ENCODE data around the gene PDE6G.

PDE6G gene

DNA sequence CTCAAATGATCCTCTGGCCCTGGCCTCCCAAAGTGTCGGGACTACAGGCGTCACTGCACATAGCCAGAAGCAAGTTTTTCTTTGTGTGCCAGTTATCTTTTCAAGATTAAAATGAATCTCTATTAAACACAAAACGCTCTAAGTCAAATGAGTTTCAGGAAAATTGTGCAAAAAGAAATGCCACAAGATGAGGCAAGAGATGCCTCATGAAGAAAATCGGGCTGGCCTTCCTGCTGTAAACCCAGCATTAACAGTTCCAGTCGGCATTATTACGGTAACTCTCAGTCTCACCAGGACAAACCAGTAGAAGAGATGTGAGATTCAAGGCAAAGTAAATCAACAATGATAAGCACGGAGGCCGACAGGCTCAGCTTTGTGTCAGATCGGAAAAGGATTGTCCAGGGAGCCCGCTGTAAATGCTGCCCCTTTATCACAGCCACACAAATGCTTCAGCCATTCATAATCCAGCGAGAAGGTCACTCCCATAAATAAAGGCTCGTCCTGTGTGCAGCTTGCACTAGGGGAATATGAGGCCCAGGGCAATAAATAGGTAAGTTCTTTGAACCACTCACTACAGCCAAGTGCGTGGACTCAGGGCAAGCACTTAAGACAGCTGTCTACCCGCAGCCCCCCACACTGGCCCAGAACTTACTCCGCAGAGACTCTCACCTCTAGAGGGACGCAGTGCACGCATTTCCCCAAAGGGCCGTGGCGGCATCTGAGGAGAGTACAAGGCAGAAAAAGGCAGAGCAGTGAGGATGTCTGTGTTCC lies 46.6 kb downstream of the PDE6G start:
- H3K9me3 ChIP-seq (ENCODE audit: control insufficient read depth, low read length): no peaks in the 10 kb centered on the region
- H3K27ac ChIP-seq (ENCODE audit: insufficient read depth, low read length, poor library complexity, severe bottlenecking): no peak overlapping the region
- H3K4me3 ChIP-seq (ENCODE audit: insufficient read depth, low read depth, low read length, poor library complexity, severe bottlenecking): no peak overlapping the region
- H3K4me1 ChIP-seq (ENCODE audit: control insufficient read depth, insufficient read depth, low read length, poor library complexity, severe bottlenecking): no peaks in the 10 kb centered on the region
- peaks cover 60% of the 10 kb centered on the region for H3K36me3 ChIP-seq (ENCODE audit: control insufficient read depth, insufficient read depth, low read length)
- no peak for DNase-seq
- no peaks in the 10 kb centered on the region for H3K27me3 ChIP-seq (replicated peaks; ENCODE audit: control insufficient read depth, insufficient read depth, low read length, poor library complexity, severe bottlenecking)

DNA sequence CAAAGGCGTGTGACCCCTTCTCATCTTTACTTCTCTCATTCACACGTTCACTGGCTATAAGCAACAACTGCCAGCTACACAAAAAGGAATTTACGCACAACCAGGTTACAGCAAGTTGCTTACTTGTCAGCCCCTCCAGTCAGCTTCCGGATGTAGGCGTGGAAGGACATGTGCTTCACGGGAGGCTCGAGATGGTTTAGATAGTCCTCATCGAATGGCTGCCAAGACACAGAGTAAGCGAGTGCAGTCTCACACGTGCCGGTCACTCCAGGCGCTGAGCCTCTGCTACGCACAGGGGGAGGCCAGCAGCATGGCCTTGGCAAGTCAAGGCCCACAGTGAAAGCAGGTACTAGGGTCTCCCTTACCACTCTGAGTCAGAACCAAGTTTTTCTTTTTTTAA lies 47.7 kb downstream of the PDE6G start:
- Histone ChIP-seq H3K36me3 (ENCODE audit: control insufficient read depth, insufficient read depth, low read length) (peaks cover 70% of the 10 kb centered on the region), H3K27me3 (replicated peaks; ENCODE audit: control insufficient read depth, insufficient read depth, low read length, poor library complexity, severe bottlenecking) (no peaks in the 10 kb centered on the region), H3K4me3 (ENCODE audit: insufficient read depth, low read depth, low read length, poor library complexity, severe bottlenecking) (no peak overlapping the region), H3K27ac (ENCODE audit: insufficient read depth, low read length, poor library complexity, severe bottlenecking) (no peak overlapping the region), H3K4me1 (ENCODE audit: control insufficient read depth, insufficient read depth, low read length, poor library complexity, severe bottlenecking) (no peaks in the 10 kb centered on the region), H3K9me3 (ENCODE audit: control insufficient read depth, low read length) (no peaks in the 10 kb centered on the region)
- no peak for DNase-seq

DNA sequence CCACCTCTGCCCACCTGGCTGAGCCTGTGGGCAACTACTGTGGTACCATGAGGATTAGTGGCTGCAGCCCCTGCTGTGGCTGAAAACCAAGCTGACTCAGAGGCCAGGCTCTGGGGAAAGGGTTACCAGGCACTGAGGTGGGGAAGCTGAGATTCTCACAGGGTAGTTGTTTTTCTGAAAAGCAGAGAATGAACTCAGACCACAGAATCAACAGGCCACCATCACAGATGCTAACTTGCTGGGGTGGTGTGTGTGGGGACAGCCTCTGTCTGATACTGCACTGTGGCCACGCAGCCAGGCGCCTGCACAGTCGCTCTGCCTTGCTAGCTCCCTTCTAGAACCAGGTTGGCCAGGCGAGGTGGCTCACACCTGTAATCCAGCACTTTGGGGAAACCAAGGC lies 48.3 kb downstream of the PDE6G start:
- Histone ChIP-seq H3K9me3 (ENCODE audit: control insufficient read depth, low read length) (no peaks in the 10 kb centered on the region), H3K27ac (ENCODE audit: insufficient read depth, low read length, poor library complexity, severe bottlenecking) (no peak overlapping the region), H3K36me3 (ENCODE audit: control insufficient read depth, insufficient read depth, low read length) (peaks cover 69% of the 10 kb centered on the region), H3K4me3 (ENCODE audit: insufficient read depth, low read depth, low read length, poor library complexity, severe bottlenecking) (no peak overlapping the region), H3K27me3 (replicated peaks; ENCODE audit: control insufficient read depth, insufficient read depth, low read length, poor library complexity, severe bottlenecking) (no peaks in the 10 kb centered on the region), H3K4me1 (ENCODE audit: control insufficient read depth, insufficient read depth, low read length, poor library complexity, severe bottlenecking) (no peaks in the 10 kb centered on the region)
- DNase-seq: no peak

DNA sequence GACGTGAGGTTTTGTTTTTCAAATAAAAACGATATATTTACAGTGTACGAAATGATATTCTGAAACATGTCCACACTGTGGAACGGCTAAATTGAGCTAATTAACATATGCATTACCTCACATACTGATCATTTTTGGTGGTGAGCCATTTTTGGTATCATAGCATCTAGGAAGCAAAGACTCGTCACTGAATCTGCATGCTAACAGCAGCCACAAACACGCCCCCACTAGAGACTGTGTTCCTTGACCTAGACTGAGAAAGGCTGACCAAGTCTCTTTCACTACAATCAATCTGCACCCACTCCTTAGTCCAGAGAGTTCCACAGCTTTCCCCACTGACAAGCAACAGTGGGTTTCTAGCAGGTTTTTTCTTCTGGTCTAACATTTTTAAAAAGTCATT lies 48.9 kb downstream of the PDE6G start:
- no peak for DNase-seq
- Histone ChIP-seq H3K27me3 (replicated peaks; ENCODE audit: control insufficient read depth, insufficient read depth, low read length, poor library complexity, severe bottlenecking) (no peaks in the 10 kb centered on the region), H3K4me1 (ENCODE audit: control insufficient read depth, insufficient read depth, low read length, poor library complexity, severe bottlenecking) (no peaks in the 10 kb centered on the region), H3K27ac (ENCODE audit: insufficient read depth, low read length, poor library complexity, severe bottlenecking) (no peak overlapping the region), H3K4me3 (ENCODE audit: insufficient read depth, low read depth, low read length, poor library complexity, severe bottlenecking) (no peak overlapping the region), H3K36me3 (ENCODE audit: control insufficient read depth, insufficient read depth, low read length) (peaks cover 66% of the 10 kb centered on the region), H3K9me3 (ENCODE audit: control insufficient read depth, low read length) (no peaks in the 10 kb centered on the region)

DNA sequence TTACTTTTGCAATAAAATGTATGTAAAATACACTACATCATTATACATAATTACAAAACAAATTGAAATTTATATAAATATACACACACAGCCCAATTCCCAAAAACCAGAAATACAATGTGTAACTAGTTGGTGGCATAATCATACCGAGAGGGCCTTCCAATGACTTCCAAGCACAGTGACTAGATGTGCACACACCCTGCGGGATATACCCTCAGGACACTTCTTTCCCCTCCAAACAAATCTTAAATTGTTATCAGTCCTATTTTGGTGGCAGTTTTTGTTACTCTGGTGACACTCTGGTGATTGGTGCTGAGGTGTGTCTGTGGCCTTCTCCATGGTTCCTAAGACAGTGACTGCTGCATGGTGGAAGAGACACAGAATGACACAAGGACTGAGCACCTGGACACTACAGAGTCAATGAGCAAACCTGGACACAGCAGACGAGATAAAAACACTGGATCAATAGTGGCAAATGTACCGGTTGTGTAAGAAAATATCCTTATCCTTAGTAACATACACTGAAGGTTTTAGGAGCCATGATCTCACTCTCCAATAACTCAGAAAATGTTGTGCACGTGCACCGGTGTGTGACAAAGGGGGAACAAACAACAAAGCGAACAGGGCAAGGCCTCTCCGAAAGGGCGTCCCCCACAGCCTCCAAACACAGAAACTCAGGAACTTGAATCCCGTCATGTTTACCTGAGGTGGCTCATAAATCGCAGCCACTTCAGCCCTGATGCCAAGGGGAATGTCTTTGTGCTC lies 52.3 kb downstream of the PDE6G start:
- H3K36me3 ChIP-seq (ENCODE audit: control insufficient read depth, insufficient read depth, low read length): peaks cover 61% of the 10 kb centered on the region
- no peaks in the 10 kb centered on the region for H3K9me3 ChIP-seq (ENCODE audit: control insufficient read depth, low read length)
- no peak overlapping the region for H3K27ac ChIP-seq (ENCODE audit: insufficient read depth, low read length, poor library complexity, severe bottlenecking)
- H3K27me3 ChIP-seq (replicated peaks; ENCODE audit: control insufficient read depth, insufficient read depth, low read length, poor library complexity, severe bottlenecking): no peaks in the 10 kb centered on the region
- H3K4me3 ChIP-seq (ENCODE audit: insufficient read depth, low read depth, low read length, poor library complexity, severe bottlenecking): no peak overlapping the region
- no peak for DNase-seq
- H3K4me1 ChIP-seq (ENCODE audit: control insufficient read depth, insufficient read depth, low read length, poor library complexity, severe bottlenecking): no peaks in the 10 kb centered on the region

DNA sequence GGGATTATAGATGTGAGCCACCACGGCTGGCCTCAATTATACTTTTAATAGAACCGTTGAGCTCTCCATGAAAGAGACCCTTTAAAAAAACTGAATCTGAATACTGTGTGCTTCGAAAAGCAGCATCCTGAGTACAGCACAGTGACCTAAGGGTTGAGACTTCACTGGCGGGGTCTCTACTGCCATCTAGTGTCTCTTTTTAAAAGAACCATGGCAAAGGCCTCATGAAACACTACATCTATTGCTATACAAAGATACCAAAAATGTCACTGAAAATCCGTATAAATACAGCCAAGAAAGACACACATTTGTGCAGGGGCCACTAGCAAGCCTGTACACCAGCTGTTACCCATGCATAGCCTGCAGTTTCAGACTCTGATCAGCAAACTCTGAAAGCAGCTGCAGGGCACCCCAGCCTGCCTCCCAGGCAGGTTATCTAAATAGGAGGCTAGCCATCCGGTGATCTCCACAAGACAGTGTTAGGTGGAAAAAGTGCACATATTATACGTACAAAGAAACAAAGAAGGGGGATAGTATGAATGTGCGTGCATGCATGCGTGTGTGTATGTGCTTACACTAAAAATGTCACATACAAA lies 54.7 kb downstream of the PDE6G start:
- no peaks in the 10 kb centered on the region for H3K9me3 ChIP-seq (ENCODE audit: control insufficient read depth, low read length)
- peaks cover 54% of the 10 kb centered on the region for H3K36me3 ChIP-seq (ENCODE audit: control insufficient read depth, insufficient read depth, low read length)
- no peaks in the 10 kb centered on the region for H3K27me3 ChIP-seq (replicated peaks; ENCODE audit: control insufficient read depth, insufficient read depth, low read length, poor library complexity, severe bottlenecking)
- DNase-seq: peak in 2 of 3 donors; percentile 4 to 17
- no peaks in the 10 kb centered on the region for H3K4me1 ChIP-seq (ENCODE audit: control insufficient read depth, insufficient read depth, low read length, poor library complexity, severe bottlenecking)
- no peak overlapping the region for H3K27ac ChIP-seq (ENCODE audit: insufficient read depth, low read length, poor library complexity, severe bottlenecking)
- H3K4me3 ChIP-seq (ENCODE audit: insufficient read depth, low read depth, low read length, poor library complexity, severe bottlenecking): no peak overlapping the region
